ENCODE results near the gene SQSTM1. TPM values are rescaled to one million over a fixed set of nuclear protein-coding genes. Genes with fewer than 3 reads are reported as not detected.
"Not testable (repeated sequence)": the region's sequence is repeated elsewhere in the genome, so short reads cannot be mapped to it uniquely, and the experiment has no call there.

SQSTM1 gene
- total RNA-seq, 1 donor from 2014 or later = 132 TPM

DNA sequence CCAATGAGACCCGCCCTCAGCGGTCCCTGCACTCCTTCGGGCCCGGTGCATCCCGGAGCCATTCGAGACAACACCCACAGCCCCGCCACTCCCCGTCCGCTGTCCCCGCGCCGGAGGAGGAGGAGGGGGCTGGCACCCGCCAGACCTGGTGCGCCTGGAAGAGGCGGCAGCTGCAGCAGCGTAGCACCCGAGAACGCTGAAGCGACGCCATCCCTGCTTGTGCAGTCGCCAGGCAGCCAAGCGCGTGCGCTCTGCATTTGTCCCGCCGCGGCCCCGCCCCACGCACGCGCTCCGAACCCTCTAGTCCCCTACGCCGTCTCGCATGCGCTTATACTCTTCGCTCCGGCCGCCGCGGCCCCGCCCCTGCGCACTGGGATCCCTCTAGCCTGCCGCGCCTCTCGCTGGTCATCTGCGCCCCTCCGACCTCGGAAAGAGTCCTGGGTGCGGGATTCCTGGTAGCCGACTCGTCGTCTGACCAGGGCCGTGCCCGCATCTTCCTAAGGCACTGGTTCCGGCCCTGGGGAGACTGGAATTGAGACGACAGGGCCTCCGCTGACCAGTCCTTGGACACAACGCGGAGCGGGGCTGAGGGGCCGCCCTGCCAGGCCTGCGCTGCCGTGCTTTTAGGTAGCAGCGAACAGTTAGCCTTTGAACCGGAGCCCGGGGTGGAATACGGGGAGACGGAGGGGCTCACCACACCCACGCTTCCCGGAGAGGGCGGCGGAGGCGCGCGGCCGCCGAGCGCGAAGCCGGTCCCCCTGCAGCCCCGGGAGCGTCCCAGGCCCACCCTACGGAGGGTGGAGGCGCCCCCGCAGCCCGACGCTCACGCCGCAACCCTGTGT, 38.1 kb downstream of the SQSTM1 start, which contains the start of gene MRNIP:
TSS of gene MRNIP (minus strand) at position 232 of the 842 bp plus-strand sequence. CDS start at position 211, 21 bp downstream.
- DNase-seq = peak; percentile 98

DNA sequence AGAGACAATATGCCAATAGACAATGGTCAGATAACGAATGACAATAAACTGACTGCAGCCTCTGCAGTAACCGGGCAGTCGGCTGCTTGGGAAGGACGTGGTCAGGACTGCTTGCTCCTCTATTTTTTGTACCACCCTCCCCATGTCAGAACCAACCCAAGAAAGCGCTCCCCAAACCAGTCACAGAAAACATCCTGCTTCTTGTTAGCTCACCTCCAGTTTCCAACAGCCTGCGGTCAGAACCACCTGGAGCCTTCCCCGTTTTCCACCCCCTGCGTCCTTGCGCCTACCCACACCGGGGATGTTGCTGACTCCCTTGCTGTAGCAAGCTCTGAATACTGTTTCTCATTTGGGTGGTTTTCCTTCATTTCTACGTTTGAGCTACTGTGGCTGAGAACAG, 39.6 kb downstream of the SQSTM1 start:
- no peak for DNase-seq

DNA sequence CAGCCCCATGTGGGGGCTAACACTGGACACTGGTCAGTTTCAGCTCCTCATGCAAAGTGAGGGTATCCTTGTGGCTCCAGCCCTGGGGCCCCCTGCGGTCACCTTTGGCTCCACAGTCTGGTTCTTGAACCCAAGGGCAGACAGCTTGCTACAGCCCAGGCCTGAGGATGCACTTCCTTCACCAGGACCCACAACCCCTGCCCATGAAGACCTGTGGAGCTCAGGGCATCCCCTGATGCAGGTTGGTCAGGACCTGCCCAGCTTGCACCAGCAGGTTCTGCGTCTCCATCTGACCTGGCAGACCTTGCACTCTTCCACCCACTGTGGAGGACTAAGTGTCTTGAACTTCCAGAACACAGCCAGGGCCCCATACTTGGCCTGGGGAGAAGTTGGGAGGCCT, 41.6 kb downstream of the SQSTM1 start:
- DNase-seq = no peak

DNA sequence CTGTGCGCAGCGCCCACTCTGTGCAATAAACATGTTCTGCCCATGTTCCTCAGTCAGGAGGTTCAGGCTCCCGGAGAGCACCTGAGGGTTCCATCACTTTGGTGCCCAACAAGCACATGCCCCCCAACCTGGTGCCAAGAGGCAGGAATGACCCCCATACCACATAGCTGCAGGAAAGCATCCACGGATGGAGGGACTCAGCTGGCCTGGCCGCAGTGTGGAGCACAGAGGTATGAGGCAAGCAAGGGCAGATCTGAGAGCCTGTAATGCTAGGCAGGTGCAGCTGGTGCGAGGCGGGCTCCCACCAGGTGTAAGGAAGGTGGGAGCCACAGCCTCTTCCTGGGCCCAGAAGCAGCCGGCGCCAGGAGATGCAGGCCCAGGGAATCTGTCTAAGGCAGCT, 42.2 kb downstream of the SQSTM1 start:
- no peak for DNase-seq

- DNase-seq = no peak
These were observed 42.9 kb downstream of the SQSTM1 start for GRCh38 chr5:179863449-179864085.

DNA sequence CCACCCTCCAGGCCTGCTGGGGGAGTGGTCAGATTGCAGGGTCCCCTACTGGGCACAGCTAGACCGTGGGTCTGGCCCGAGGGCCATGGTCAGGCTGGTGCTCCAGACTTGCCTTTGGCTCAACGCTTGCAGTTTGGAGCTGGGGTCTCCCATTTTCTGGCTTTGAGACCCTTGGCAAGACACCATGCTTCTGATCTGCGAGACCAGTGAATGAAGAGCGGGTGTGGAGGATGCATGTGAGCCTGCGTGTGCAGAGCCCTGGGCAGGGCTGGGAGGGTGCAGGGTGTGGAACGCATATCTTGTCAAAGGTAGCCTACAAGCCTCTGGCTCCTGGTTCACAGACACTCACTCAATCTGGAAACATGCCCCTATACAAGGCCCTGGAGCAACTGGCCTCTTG, 44.0 kb downstream of the SQSTM1 start:
- no peak for DNase-seq

DNA sequence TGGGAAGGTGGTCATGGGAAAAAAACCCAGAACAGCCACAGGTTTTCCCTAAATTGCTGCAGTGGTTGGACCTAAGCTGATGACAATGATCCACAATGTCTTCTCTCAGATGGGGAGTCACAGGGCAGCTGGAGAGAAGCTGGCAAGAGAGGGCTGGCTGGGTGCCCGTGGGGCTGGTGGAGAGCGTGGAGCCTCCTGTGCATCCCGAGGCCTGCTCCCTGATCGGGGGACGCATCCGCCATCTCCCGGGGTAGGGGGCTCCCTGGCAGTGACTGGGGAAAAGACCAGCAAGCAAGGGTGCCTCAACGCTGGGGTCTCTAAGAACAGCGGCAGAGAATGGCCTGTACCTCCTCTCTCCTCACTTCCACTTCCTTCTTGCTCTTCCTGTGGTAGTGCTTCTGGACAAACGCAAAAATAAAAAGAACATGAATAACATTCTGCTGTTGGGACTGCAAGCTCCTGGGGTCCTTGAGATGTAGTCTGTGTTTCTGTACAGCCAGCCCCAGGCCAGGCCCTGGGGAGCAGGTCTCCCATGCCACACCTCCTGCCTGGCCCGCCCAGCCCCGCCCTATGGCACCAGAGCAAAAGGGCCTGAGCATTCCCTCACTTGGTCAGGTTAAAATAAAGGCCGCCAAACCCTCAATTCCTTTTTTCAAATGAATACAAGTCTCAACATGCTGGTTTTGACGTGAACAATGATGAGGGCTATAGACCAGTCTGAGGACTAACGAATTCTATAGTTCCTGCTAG, 45.0 kb downstream of the SQSTM1 start:
- DNase-seq = no peak

DNA sequence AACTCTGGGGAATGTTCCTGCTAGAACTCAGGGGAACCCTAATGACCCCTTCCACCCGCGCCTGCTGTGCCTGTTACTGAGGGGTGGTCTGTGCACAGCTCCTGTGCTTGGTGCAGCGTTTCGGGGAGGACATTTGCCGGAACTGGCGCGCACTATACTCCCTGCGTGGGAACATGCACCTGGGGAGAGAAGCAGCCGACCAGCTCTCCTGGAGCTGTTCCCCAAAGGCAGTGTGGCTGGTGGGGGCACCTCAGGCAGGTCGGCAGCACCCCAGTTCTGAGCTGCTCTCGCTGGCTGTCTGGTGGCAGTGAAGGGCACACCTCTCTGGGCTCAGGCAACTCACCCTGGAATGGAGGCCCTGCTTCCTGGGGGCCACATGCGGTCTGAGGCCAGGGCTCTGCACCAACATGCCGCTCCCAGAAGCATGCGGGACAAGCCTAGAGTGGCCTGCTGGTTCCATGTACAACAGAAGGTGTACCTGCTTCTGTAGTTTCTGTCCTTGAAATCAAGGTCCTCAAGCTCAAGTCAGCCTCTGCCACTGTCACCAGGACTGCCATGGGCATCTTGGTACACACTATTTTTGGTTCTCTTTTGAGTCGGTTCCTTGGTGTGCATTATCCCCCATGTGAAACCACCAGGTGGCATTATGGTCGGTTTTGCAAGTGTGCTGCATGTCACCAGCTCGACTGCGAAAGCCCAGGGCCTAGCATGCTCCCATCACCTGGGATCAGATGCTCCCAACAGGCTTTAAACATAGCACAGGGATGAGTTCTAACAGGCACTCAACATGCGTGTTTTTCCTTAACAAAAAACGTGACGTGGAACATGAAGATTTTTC, 45.8 kb downstream of the SQSTM1 start:
- no peak for DNase-seq

GRCh38 chr5:179867079-179867465, 46.4 kb downstream of the SQSTM1 start:
- no peak for DNase-seq

GRCh38 chr5:179867476-179867875, 46.8 kb downstream of the SQSTM1 start:
- DNase-seq = no peak

GRCh38 chr5:179868541-179868940, 47.8 kb downstream of the SQSTM1 start:
- no peak for DNase-seq

GRCh38 chr5:179869101-179869500, 48.4 kb downstream of the SQSTM1 start:
- no peak for DNase-seq

- DNase-seq = no peak
These were observed 49.1 kb downstream of the SQSTM1 start for GRCh38 chr5:179869641-179870402.

DNA sequence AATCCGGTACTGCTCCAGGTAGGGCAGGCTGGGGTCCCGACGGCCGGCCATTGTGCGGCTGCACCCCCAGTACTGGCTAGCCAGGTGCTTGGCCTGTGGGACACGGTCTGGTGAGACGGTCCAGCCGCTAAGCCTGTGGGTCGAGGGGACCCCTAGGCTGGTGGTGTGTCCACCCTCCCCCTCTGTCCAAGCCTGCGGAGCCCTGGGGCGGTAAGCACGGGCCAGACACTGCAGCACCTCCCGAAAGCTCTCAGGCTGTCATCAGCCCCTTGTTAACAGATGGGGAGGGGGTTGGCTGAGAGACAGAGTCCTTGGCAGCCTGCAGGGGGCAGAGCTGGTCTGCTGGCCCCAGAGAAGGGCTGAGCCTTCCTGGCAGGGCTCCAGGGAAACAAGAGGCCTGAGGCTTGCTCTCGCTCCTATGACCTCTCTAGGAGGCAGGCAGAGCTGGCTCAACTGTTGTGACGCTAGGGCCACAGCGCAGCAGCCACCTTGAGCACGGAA, 49.7 kb downstream of the SQSTM1 start:
- peak; percentile 69 for DNase-seq

GRCh38 chr5:179870952-179871351, 50.2 kb downstream of the SQSTM1 start:
- no peak for DNase-seq

DNA sequence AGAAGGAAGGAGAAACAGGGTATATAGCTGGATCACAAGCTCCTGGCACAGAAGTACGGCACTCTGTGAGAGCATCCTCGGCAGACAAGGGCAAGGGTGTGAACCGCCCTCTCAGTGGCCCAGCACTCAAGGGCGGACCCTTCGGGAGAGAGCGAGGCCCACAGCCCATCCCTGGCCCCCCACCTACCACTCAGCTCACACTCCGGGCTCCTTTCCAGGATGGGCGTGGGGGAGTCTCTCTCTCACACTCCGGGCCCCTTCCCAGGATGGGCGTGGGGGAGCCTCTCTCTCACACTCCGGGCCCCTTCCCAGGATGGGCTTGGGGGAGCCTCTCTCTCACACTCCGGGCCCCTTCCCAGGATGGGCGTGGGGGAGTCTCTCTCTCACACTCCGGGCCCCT, 50.8 kb downstream of the SQSTM1 start:
- not testable (repeated sequence) for DNase-seq

GRCh38 chr5:179872055-179872827, 51.5 kb downstream of the SQSTM1 start:
- no peak for DNase-seq

- no peak for DNase-seq
These were observed 52.3 kb downstream of the SQSTM1 start for GRCh38 chr5:179872828-179873575.

GRCh38 chr5:179873588-179874110, 52.9 kb downstream of the SQSTM1 start:
- no peak for DNase-seq

All from tongue (tissue), 2 donors.